Activated T-cell treated with anti-CD3 and anti-CD28 coated beads, Interleukin-2, amount 50 U/mL, for 4 hours (primary cell): ENCODE measurements around the gene PHLPP2. TPM values are rescaled to one million over a fixed set of nuclear protein-coding genes. Genes with fewer than 3 reads are reported as not detected.
"Not testable (repeated sequence)": the region's sequence is repeated elsewhere in the genome, so short reads cannot be mapped to it uniquely, and the experiment has no call there.

Source experiments
- ATAC-seq, 2 donors: fragments of 200-7000 bp; cut with Tn5 transposase; one replicate each; pipeline ENCODE4 v1.10.0; 2021
- DNase-seq: peaks from one replicate; pipeline ENCODE4 v3.0.0-alpha.2; 2020
- H3K27me3 Mint-ChIP-seq: one replicate; pipeline ENCODE4 v1.8.0; 2021; ENCODE audit warnings: low read depth, mixed read lengths
- H3K36me3 Mint-ChIP-seq: one replicate; pipeline ENCODE4 v1.8.0; 2022; ENCODE audit warnings: mixed read lengths; ENCODE audit not compliant: insufficient read depth
- H3K4me1 Mint-ChIP-seq: one replicate; pipeline ENCODE4 v1.8.0; 2021; ENCODE audit warnings: low read depth, mixed read lengths
- H3K4me3 Mint-ChIP-seq: one replicate; pipeline ENCODE4 v1.8.0; 2021; ENCODE audit warnings: mild to moderate bottlenecking, moderate library complexity, mixed read lengths
- H3K9me3 Mint-ChIP-seq: one replicate; pipeline ENCODE4 v1.8.0; 2021; ENCODE audit warnings: mixed read lengths
- total RNA-seq, 3 donors: library from RNA; stranded (reverse); gene quantifications; one replicate each; pipeline ENCODE4 v1.2.1, GENCODE V29; 2021

PHLPP2 gene
- total RNA-seq, 3 donors from 2014 or later, result 13.3 to 15.5 (median 15.3) TPM

GRCh38 chr16:71627731-71628181 lies 96.7 kb downstream of the PHLPP2 start:
- no peak for ATAC-seq
- H3K4me3 Mint-ChIP-seq, result no peak overlapping the region
- H3K9me3 Mint-ChIP-seq, result no peaks in the 10 kb centered on the region
- peaks cover 2% of the 10 kb centered on the region for H3K4me1 Mint-ChIP-seq
- H3K36me3 Mint-ChIP-seq, result no peaks in the 10 kb centered on the region
- DNase-seq, result no peak
- peaks cover 20% of the 10 kb centered on the region for H3K27me3 Mint-ChIP-seq

GRCh38 chr16:71626858-71627213 lies 97.7 kb downstream of the PHLPP2 start:
- no peak for ATAC-seq
- Mint-ChIP-seq H3K9me3 (no peaks in the 10 kb centered on the region), H3K36me3 (no peaks in the 10 kb centered on the region), H3K4me1 (peaks cover 11% of the 10 kb centered on the region), H3K27me3 (peaks cover 20% of the 10 kb centered on the region), H3K4me3 (peak overlapping the region; percentile 25)
- no peak for DNase-seq

GRCh38 chr16:71626018-71626857 lies 98.3 kb downstream of the PHLPP2 start, which contains the start of gene MARVELD3:
TSS of gene MARVELD3 (plus strand) at chr16:71626184. CDS start at chr16:71626230, 46 bp downstream.
- Mint-ChIP-seq H3K9me3 (no peaks in the 10 kb centered on the region), H3K27me3 (peaks cover 20% of the 10 kb centered on the region), H3K4me3 (peak within 1 kb of the TSS; percentile 35), H3K36me3 (no peaks in the 10 kb centered on the region), H3K4me1 (peaks cover 11% of the 10 kb centered on the region)
- peak in 1 of 2 donors; percentile 32 for ATAC-seq
- DNase-seq, result peak; percentile 24

- H3K9me3 Mint-ChIP-seq, result no peaks in the 10 kb centered on the region
- H3K4me1 Mint-ChIP-seq, result peaks cover 13% of the 10 kb centered on the region
- no peaks in the 10 kb centered on the region for H3K36me3 Mint-ChIP-seq
- peaks cover 20% of the 10 kb centered on the region for H3K27me3 Mint-ChIP-seq
- DNase-seq (no peak), ATAC-seq (no peak)
- no peak overlapping the region for H3K4me3 Mint-ChIP-seq
Measured at GRCh38 chr16:71625113-71625850, 99.2 kb downstream of the PHLPP2 start.

DNA sequence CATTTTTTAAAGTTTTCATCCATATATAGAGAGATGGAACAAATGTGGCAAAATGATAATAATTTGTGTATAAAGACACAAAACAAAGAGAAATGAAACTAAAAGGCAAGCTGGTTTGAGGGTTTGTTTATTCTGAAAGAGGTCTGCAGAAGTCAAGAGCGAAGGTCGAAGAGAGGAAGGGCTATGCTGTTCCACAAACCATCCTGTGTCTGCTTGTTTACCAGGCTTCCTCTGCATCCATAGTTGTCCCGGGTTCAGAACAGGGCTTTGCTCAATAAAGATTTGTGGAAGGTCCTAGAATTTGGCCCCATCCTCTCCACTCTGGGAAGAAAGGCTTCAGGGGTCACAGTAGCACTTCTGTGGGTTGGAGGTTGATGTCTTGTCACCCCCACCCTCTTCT lies 100.9 kb downstream of the PHLPP2 start:
- no peak for ATAC-seq
- no peak for DNase-seq
- Mint-ChIP-seq H3K27me3 (peaks cover 19% of the 10 kb centered on the region), H3K4me3 (no peak overlapping the region), H3K4me1 (peaks cover 13% of the 10 kb centered on the region), H3K36me3 (no peaks in the 10 kb centered on the region), H3K9me3 (no peaks in the 10 kb centered on the region)

- ATAC-seq, result no peak
- peaks cover 13% of the 10 kb centered on the region for H3K4me1 Mint-ChIP-seq
- H3K4me3 Mint-ChIP-seq, result no peak overlapping the region
- H3K36me3 Mint-ChIP-seq, result no peaks in the 10 kb centered on the region
- H3K9me3 Mint-ChIP-seq, result no peaks in the 10 kb centered on the region
- no peak for DNase-seq
- peaks cover 10% of the 10 kb centered on the region for H3K27me3 Mint-ChIP-seq
Measured at GRCh38 chr16:71622088-71622487, 102.4 kb downstream of the PHLPP2 start.

DNA sequence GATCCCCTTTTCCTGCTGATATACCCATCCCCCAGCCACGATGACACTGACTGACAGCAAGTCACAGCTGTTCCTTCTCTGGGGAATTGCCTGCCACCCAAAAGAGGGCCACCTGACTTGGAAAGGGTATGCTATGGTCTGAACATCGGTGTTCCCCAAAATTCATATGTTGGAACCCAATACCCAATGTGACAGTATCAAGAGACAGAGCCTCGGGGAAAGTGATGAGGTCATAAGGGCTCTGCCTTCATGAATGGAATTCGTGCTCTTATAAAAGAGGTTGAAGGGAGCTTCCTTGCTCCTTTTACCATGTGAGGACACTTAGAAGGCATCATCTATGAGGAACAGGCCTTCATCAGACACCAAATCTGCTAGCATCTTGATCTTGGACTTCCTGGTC lies 106.1 kb downstream of the PHLPP2 start:
- Mint-ChIP-seq H3K4me3 (no peak overlapping the region), H3K27me3 (peaks cover 21% of the 10 kb centered on the region), H3K4me1 (peaks cover 11% of the 10 kb centered on the region), H3K9me3 (no peaks in the 10 kb centered on the region), H3K36me3 (no peaks in the 10 kb centered on the region)
- no peak for ATAC-seq
- DNase-seq, result no peak

- not testable (repeated sequence) for H3K36me3 Mint-ChIP-seq, H3K9me3 Mint-ChIP-seq, H3K4me1 Mint-ChIP-seq, DNase-seq, ATAC-seq, H3K4me3 Mint-ChIP-seq
- H3K27me3 Mint-ChIP-seq, result peaks cover 38% of the 10 kb centered on the region
Measured at GRCh38 chr16:71614956-71615355, 109.5 kb downstream of the PHLPP2 start.

DNA sequence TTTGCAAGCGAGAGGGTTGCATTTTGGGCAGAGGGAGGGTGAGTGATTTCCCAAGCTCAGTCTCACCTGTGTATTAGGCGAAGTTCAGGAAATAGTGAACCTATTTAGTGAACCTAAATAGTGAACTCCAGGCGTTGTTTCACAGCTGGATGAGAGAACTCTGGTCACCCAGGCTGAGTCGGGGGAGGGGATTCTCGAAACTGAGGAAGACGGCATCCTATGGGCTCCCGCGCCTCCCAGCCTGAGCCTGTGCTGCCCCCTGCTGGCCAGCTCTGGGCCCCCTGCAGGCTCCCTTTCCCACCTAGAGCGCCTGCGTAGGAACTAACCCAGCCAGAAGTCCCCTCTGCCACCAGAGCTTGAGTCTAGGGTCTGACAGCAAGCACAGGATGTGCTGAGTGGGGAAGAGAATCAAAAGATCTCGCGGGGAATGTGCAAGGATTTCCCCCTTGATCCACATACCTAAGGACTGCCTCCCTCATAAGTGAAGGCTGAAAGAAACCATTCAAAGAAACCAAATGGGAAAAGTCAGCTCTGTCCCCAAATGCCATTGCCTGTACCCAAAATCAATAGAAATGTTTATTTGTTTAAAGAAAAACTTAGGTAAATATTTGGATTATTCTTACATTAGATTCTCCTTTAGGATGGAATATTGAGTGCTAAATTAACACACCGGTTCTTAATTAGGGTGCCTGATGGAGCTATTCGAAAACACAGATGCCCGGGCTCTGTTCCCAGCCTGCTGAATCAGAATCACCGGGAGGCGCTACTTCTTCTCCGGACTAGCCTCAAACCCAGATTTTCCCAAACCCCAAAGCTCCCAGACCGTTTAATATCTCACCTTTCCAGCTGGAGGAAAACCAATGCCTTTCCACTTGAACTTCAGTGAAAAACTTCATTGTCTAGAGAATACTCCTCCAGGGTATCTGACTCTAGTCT lies 113.3 kb downstream of the PHLPP2 start:
- H3K36me3 Mint-ChIP-seq, result no peaks in the 10 kb centered on the region
- peaks cover 5% of the 10 kb centered on the region for H3K4me1 Mint-ChIP-seq
- ATAC-seq (peak; percentile 88 to 91), DNase-seq (peak; percentile 76)
- no peaks in the 10 kb centered on the region for H3K9me3 Mint-ChIP-seq
- no peak overlapping the region for H3K4me3 Mint-ChIP-seq
- H3K27me3 Mint-ChIP-seq, result peaks cover 34% of the 10 kb centered on the region

DNA sequence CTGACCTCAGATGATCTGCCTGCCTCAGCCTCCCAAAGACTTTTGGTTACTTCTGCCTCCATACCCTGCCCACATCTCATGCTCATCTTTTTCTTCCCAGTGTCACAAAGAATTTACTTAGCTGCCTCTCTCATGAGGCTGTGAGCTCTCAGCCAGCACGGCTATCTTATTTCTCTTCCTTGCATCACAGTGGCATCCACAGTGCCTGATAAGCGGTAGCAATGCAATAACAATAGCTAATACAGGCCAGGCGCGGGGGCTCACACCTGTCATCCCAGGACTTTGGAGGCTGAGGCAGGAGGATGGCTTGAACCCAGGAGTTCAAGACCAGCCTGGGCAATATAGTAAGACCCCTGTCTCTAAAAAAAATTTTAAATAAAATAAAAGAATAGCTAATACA lies 114.1 kb downstream of the PHLPP2 start:
- ATAC-seq (no peak), DNase-seq (no peak)
- Mint-ChIP-seq H3K36me3 (no peaks in the 10 kb centered on the region), H3K9me3 (no peaks in the 10 kb centered on the region), H3K27me3 (peaks cover 29% of the 10 kb centered on the region), H3K4me3 (no peak overlapping the region), H3K4me1 (peaks cover 5% of the 10 kb centered on the region)

DNA sequence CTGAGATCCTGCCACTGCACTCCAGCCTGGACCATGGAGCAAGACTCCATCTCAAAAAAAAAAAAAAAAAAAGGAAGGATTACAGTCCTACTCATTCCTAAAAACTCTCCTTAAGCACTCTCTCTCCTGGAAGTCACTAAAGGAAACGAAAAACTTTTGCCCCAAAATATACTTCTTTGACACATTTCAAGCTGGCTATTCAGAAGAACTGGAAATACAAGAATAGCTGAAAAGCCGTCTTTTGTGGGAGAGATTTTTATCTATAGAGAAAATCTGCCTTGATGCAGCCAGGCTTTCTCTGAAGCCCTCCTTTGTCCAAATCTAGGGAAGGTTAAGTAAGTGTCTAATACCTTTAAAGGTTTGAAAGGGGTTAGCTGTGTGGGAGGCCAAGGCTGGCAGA lies 115.4 kb downstream of the PHLPP2 start:
- Mint-ChIP-seq H3K9me3 (no peaks in the 10 kb centered on the region), H3K4me3 (no peak overlapping the region)

GRCh38 chr16:71600822-71601221 lies 123.7 kb downstream of the PHLPP2 start:
- ATAC-seq, result no peak
- no peak for DNase-seq

More for the DNA sequence above, 115.4 kb downstream of the PHLPP2 start:
- DNase-seq (no peak), ATAC-seq (no peak)
- Mint-ChIP-seq H3K4me1 (peaks cover 5% of the 10 kb centered on the region), H3K27me3 (peaks cover 23% of the 10 kb centered on the region), H3K36me3 (no peaks in the 10 kb centered on the region)

DNA sequence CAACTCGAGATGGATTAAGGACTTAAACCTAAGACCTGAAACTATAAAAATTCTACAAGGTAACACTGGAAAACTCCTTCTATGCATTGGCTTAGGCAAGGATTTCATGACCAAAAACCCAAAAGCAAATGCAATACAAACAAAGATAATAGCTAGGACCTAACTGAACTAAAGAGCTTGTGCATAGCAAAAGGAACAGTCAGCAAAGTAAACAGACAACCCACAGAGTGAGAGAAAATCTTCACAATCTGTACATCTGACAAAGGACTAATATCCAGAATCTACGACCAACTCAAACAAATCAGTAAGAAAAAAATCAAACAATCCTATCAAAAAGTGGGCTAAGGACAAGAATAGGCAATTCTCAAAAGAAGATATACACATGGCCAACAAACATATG lies 126.1 kb downstream of the PHLPP2 start:
- peaks cover 31% of the 10 kb centered on the region for H3K27me3 Mint-ChIP-seq
- DNase-seq, ATAC-seq, H3K4me1 Mint-ChIP-seq, H3K9me3 Mint-ChIP-seq, H3K4me3 Mint-ChIP-seq, H3K36me3 Mint-ChIP-seq: not testable (repeated sequence)

More at GRCh38 chr16:71600822-71601221, 123.7 kb downstream of the PHLPP2 start:
- Mint-ChIP-seq H3K27me3 (peaks cover 22% of the 10 kb centered on the region), H3K4me3 (no peak overlapping the region), H3K9me3 (no peaks in the 10 kb centered on the region), H3K36me3 (no peaks in the 10 kb centered on the region), H3K4me1 (no peaks in the 10 kb centered on the region)

- H3K4me3 Mint-ChIP-seq, result not testable (repeated sequence)
- peaks cover 51% of the 10 kb centered on the region for H3K27me3 Mint-ChIP-seq
Measured at GRCh38 chr16:71595340-71595826, 129.1 kb downstream of the PHLPP2 start.

More at GRCh38 chr16:71595340-71595826, 129.1 kb downstream of the PHLPP2 start:
- H3K36me3 Mint-ChIP-seq, H3K4me1 Mint-ChIP-seq, ATAC-seq, DNase-seq, H3K9me3 Mint-ChIP-seq: not testable (repeated sequence)
